Measurements from ENCODE around the gene MMP17. TPM values are rescaled to one million over a fixed set of nuclear protein-coding genes. Genes with fewer than 3 reads are reported as not detected.

MMP17 gene
- total and polyA plus RNA-seq, 10 of the 15 experiments (the other 5 are each of a cell fraction or from before 2014, with no cell fraction given): 0.11 to 0.28 (median 0.23) TPM; not detected in 7

GRCh38 chr12:131894981-131895639 is 66.9 kb downstream of the MMP17 start:
- intact Hi-C loops (cut with micrococcal nuclease; ENCODE audit: unreplicated experiment): loop anchor here (2.0 kb wide), 1 partner anchor 34 kb away; the partner anchor contains the start of gene PUS1
- DNase-seq (ENCODE audit: low read depth, low spot score) (no peak), FAIRE-seq (peak; percentile 41), ATAC-seq (no peak)
- peak overlapping the region; percentile 73 for H3K4me3 ChIP-seq
- H2AFZ ChIP-seq (ENCODE audit: control insufficient read depth, low read depth, low read length): no peak overlapping the region; the same call in 1 of the 2 replicates
- peak overlapping the region; percentile 55; the same call in 1 of the 2 replicates for H3K9ac ChIP-seq (ENCODE audit: control insufficient read depth, insufficient read depth, low read length)
- in situ Hi-C loops (cut with MboI): no loop called here
- ChIA-PET RAD21 (ENCODE audit: unreplicated experiment) (no interaction called here), CTCF (no interaction called here), SMC1A (ENCODE audit: uncharacterized antibody, unreplicated experiment) (no interaction called here), POLR2A (no interaction called here)
- H3K9me3 ChIP-seq (replicated peaks; ENCODE audit: control insufficient read depth, insufficient read depth, low read length): no peaks in the 10 kb centered on the region
- H4K20me1 ChIP-seq (ENCODE audit: control insufficient read depth, insufficient read depth): no peaks in the 10 kb centered on the region
- 0% methylated on average over 27 of the region's 54 CpGs for WGBS (ENCODE audit: insufficient coverage, insufficient replicate concordance, low lambda C conversion rate, missing lambda C conversion rate)
- H3K79me2 ChIP-seq (ENCODE audit: control insufficient read depth, insufficient read depth, low read length): no peaks in the 10 kb centered on the region
- H3K27ac ChIP-seq (ENCODE audit: control insufficient read depth, insufficient read depth): no peak overlapping the region
- H3K4me2 ChIP-seq (ENCODE audit: control insufficient read depth, insufficient read depth): peak overlapping the region; percentile 82
- H3K27me3 ChIP-seq (replicated peaks in 1 of 2; ENCODE audit: control insufficient read depth in 2 of 2, insufficient read depth in 2 of 2, low read length in 1 of 2): no peaks in the 10 kb centered on the region
- H3K36me3 ChIP-seq (ENCODE audit: control insufficient read depth in 2 of 2, insufficient read depth in 2 of 2, low read length in 1 of 2): no peaks in the 10 kb centered on the region
- peaks cover 12% of the 10 kb centered on the region for H3K4me1 ChIP-seq (ENCODE audit: control insufficient read depth, insufficient read depth, low read length)
- TF ChIP-seq KLF5 (IDR thresholded peaks at IDR 0.05; ENCODE audit: partially characterized antibody) (no peak), STAT3 (IDR thresholded peaks at IDR 0.05; ENCODE audit: low read depth, low read length) (no peak), IRF4 (IDR thresholded peaks at IDR 0.05; ENCODE audit: low read depth, low read length) (no peak), RELB (IDR thresholded peaks at IDR 0.05; ENCODE audit: low read depth) (no peak), MXI1 (IDR thresholded peaks at IDR 0.05; ENCODE audit: low read depth, low read length) (no peak), FOXM1 (IDR thresholded peaks at IDR 0.05; ENCODE audit: low read depth, low read length) (no peak), RB1 (IDR thresholded peaks at IDR 0.05; ENCODE audit: borderline replicate concordance) (no peak), SUZ12 (IDR thresholded peaks at IDR 0.05; ENCODE audit: unreplicated experiment) (no peak), E2F8 (IDR thresholded peaks at IDR 0.05; ENCODE audit: low read depth, partially characterized antibody) (no peak), RUNX3 (IDR thresholded peaks at IDR 0.05; ENCODE audit: low read length) (no peak)
- no TSS peak for BruUV-seq (replicated peaks)

Measured in GM12878 (cell line).